HEK293 (cell line): Measurements from ENCODE around the gene EXOC7.
A peak's percentile ranks its signal among the peaks of the same experiment; 100 is the strongest.

Experiments used
- CTCF ChIA-PET: fragments of 350-600 bp; formaldehyde crosslinking; extraction: SDS; loops from one replicate; lab custom pipeline; 2021; ENCODE audit warnings: antibody characterized with exemption; lab: Yijun Ruan, JAX
- POLR2A ChIA-PET: fragments of 300-600 bp; formaldehyde crosslinking; extraction: SDS; loops from one replicate; lab custom pipeline; 2020; ENCODE audit warnings: antibody characterized with exemption, inconsistent platforms; lab: Yijun Ruan, JAX
- H3K27ac ChIP-seq: fragments of 200-500 bp; sonication (Bioruptor generic); 2 replicates; pipeline ENCODE4 v1.5.1; 2014; ENCODE audit warnings: low read depth, low read length, control low read depth, inconsistent platforms; ENCODE audit errors: extremely low read depth
- H3K36me3 ChIP-seq, 2 experiments: fragments of 200-500 bp in 1 of 2; sonication (Bioruptor generic) in 1 of 2; 1 replicate in 1 of 2; 2 replicates in 1 of 2; pipeline ENCODE4 v1.5.1; 2014 to 2017; ENCODE audit warnings: inconsistent platforms in 2 of 2, low read length in 2 of 2; ENCODE audit not compliant: control insufficient read depth in 2 of 2, insufficient read depth in 1 of 2
- H3K4me1 ChIP-seq: fragments of 200-500 bp; sonication (Bioruptor generic); 2 replicates; pipeline ENCODE4 v1.5.1; 2014; ENCODE audit warnings: mild to moderate bottlenecking, low read length, inconsistent platforms; ENCODE audit not compliant: control insufficient read depth, insufficient read depth
- H3K4me3 ChIP-seq: 2 replicates; pipeline ENCODE4 v1.5.1; 2011; ENCODE audit warnings: low read depth, mild to moderate bottlenecking, control low read depth, low read length, moderate library complexity
- H3K9me3 ChIP-seq: fragments of 200-500 bp; sonication (Bioruptor generic); 2 replicates; pipeline ENCODE4 v1.5.1; 2014; ENCODE audit warnings: low read depth, low read length, inconsistent platforms; ENCODE audit not compliant: control insufficient read depth, insufficient read depth
- ELK4 ChIP-seq: IDR thresholded peaks from 2 replicates; pipeline ENCODE4 v1.6.1; 2011; ENCODE audit warnings: mild to moderate bottlenecking, low read depth, low read length, borderline replicate concordance
- GLI2 ChIP-seq: fragments of 450-650 bp; formaldehyde crosslinking; IDR thresholded peaks from 2 replicates; pipeline ENCODE4; 2017; ENCODE audit warnings: missing biosample characterization, missing genetic modification characterization, low read depth, borderline replicate concordance
- KLF1 ChIP-seq: fragments of 450-650 bp; formaldehyde crosslinking; IDR thresholded peaks from 2 replicates; pipeline ENCODE4 v1.5.1; 2016; ENCODE audit warnings: missing biosample characterization, missing genetic modification characterization
- OSR2 ChIP-seq: fragments of 450-650 bp; formaldehyde crosslinking; IDR thresholded peaks from 2 replicates; pipeline ENCODE4 v1.5.1; 2016; ENCODE audit warnings: missing biosample characterization, missing genetic modification characterization
- PRDM2 ChIP-seq: fragments of 450-650 bp; formaldehyde crosslinking; IDR thresholded peaks from 2 replicates; pipeline ENCODE4 v1.5.1; 2016; ENCODE audit warnings: missing biosample characterization, missing genetic modification characterization, borderline replicate concordance
- TRIM28 ChIP-seq: IDR thresholded peaks from 2 replicates; pipeline ENCODE4 v1.6.1; 2011; ENCODE audit warnings: low read length, control low read depth, borderline replicate concordance
- YY2 ChIP-seq: fragments of 450-650 bp; formaldehyde crosslinking; IDR thresholded peaks from 2 replicates; pipeline ENCODE4 v1.5.1; 2016; ENCODE audit warnings: missing biosample characterization, missing genetic modification characterization
- ZFP3 ChIP-seq: fragments of 450-650 bp; formaldehyde crosslinking; IDR thresholded peaks from 2 replicates; pipeline ENCODE4 v1.5.1; 2016; ENCODE audit warnings: low read depth, missing biosample characterization, missing genetic modification characterization
- ZNF112 ChIP-seq: fragments of 450-650 bp; formaldehyde crosslinking; IDR thresholded peaks from 2 replicates; pipeline ENCODE4 v1.5.0; 2017; ENCODE audit warnings: missing biosample characterization, missing genetic modification characterization
- ZNF16 ChIP-seq: fragments of 450-650 bp; formaldehyde crosslinking; IDR thresholded peaks from 2 replicates; pipeline ENCODE4 v1.5.1; 2016; ENCODE audit warnings: low read depth, missing biosample characterization, missing genetic modification characterization
- ZNF239 ChIP-seq: fragments of 450-650 bp; formaldehyde crosslinking; IDR thresholded peaks from 2 replicates; pipeline ENCODE4 v1.5.1; 2016; ENCODE audit warnings: missing biosample characterization, missing genetic modification characterization
- ZNF341 ChIP-seq: fragments of 450-650 bp; formaldehyde crosslinking; IDR thresholded peaks from 2 replicates; pipeline ENCODE4; 2016; ENCODE audit warnings: low read depth, missing biosample characterization, missing genetic modification characterization
- ZNF366 ChIP-seq: fragments of 450-650 bp; formaldehyde crosslinking; conservative IDR thresholded peaks from 2 replicates; pipeline ENCODE4 v1.5.1; 2016; ENCODE audit warnings: missing biosample characterization, missing genetic modification characterization
- ZNF514 ChIP-seq: fragments of 450-650 bp; formaldehyde crosslinking; IDR thresholded peaks from 2 replicates; pipeline ENCODE4 v1.5.1; 2016; ENCODE audit warnings: missing biosample characterization, missing genetic modification characterization
- ZNF600 ChIP-seq: fragments of 450-650 bp; formaldehyde crosslinking; IDR thresholded peaks from 2 replicates; pipeline ENCODE4 v1.5.1; 2016; ENCODE audit warnings: missing biosample characterization, missing genetic modification characterization
- ZNF76 ChIP-seq: fragments of 450-650 bp; formaldehyde crosslinking; IDR thresholded peaks from 2 replicates; pipeline ENCODE4; 2016; ENCODE audit warnings: low read depth, missing biosample characterization, missing genetic modification characterization, borderline replicate concordance
- ZNF785 ChIP-seq: fragments of 450-650 bp; formaldehyde crosslinking; IDR thresholded peaks from 2 replicates; pipeline ENCODE4 v1.5.1; 2016; ENCODE audit warnings: missing biosample characterization, missing genetic modification characterization
- ZSCAN4 ChIP-seq: fragments of 450-650 bp; formaldehyde crosslinking; IDR thresholded peaks from 2 replicates; pipeline ENCODE4 v1.5.1; 2017; ENCODE audit warnings: missing biosample characterization, missing genetic modification characterization

The EXOC7 gene

GRCh38 chr17:76036497-76037261, 66.9 kb downstream of the EXOC7 start (continued):
- TF ChIP-seq ZNF76 (tag by site-specific recombination), result no peak
- no peak for TF ChIP-seq ZNF341

- H3K36me3 ChIP-seq, result peaks cover 12 to 31% of the 10 kb centered on the region in 2 experiments
- no peak for TF ChIP-seq PRDM2 (tag by site-specific recombination)
- TF ChIP-seq ZNF785 (tag by site-specific recombination), result no peak
- TF ChIP-seq KLF1 (tag by site-specific recombination), result peak; percentile 74
- no peak for TF ChIP-seq ZNF239 (tag by site-specific recombination)
- no peak for TF ChIP-seq OSR2 (tag by site-specific recombination)
- no peak overlapping the region for H3K27ac ChIP-seq
- ChIA-PET POLR2A (interaction anchor here (0.6 kb wide), 3 partner anchors 233 to 908 kb away, joined by 3 to 6 read pairs (median 3); no protein-coding TSS in a partner anchor), CTCF (interaction anchor here (0.7 to 3.3 kb wide), 6 partner anchors 13 to 84 kb away, joined by 3 to 24 read pairs (median 3); no protein-coding TSS in a partner anchor)
- H3K9me3 ChIP-seq, result no peaks in the 10 kb centered on the region
- H3K4me3 ChIP-seq, result no peak overlapping the region
- peaks cover 2% of the 10 kb centered on the region; the same call in 1 of the 2 replicates for H3K4me1 ChIP-seq
These were observed 68.9 kb downstream of the EXOC7 start for GRCh38 chr17:76034428-76035350.

GRCh38 chr17:76033139-76033538, 70.4 kb downstream of the EXOC7 start:
- TF ChIP-seq ZNF600 (tag by site-specific recombination) (no peak), TRIM28 (peak; percentile 58; the same call in 1 of the 2 replicates)
- TF ChIP-seq, all 188 proteins: peak for 1
- Histone ChIP-seq H3K4me3 (no peak overlapping the region), H3K9me3 (no peaks in the 10 kb centered on the region), H3K4me1 (peaks cover 10% of the 10 kb centered on the region), H3K27ac (no peak overlapping the region), H3K36me3 (peaks cover 1 to 15% of the 10 kb centered on the region in 2 experiments; a peak in 2 of 3 replicates)
- ChIA-PET POLR2A (interaction anchor here (0.8 kb wide), 2 partner anchors 39 to 92 kb away, joined by 3 read pairs; partner anchors contain the start of gene SRP68), CTCF (interaction anchor here (0.7 to 3.3 kb wide), 3 partner anchors 18 to 29 kb away, joined by 3 to 24 read pairs (median 5); no protein-coding TSS in a partner anchor)

- ChIA-PET CTCF (interaction anchor here (0.7 to 3.3 kb wide), 4 partner anchors 18 to 128 kb away, joined by 3 to 24 read pairs (median 3); no protein-coding TSS in a partner anchor), POLR2A (interaction anchor here (0.8 kb wide), 1 partner anchor 40 kb away, joined by 3 read pairs; the partner anchor contains the start of gene SRP68)
- Histone ChIP-seq H3K4me1 (peaks cover 10% of the 10 kb centered on the region), H3K27ac (no peak overlapping the region), H3K9me3 (no peaks in the 10 kb centered on the region), H3K4me3 (no peak overlapping the region), H3K36me3 (peaks cover 0 to 11% of the 10 kb centered on the region in 2 experiments; a peak in 2 of 3 replicates)
- no peak for TF ChIP-seq YY2 (tag by site-specific recombination)
- TF ChIP-seq ZNF16 (tag by site-specific recombination), result no peak
- TF ChIP-seq OSR2 (tag by site-specific recombination), result no peak
- no peak for TF ChIP-seq ZNF514 (tag by site-specific recombination)
- no peak for TF ChIP-seq ZNF112 (tag by site-specific recombination)
- no peak for TF ChIP-seq ELK4
- TF ChIP-seq ZFP3 (tag by site-specific recombination), result no peak
- no peak for TF ChIP-seq ZNF366 (tag by site-specific recombination)
- TF ChIP-seq ZSCAN4 (tag by site-specific recombination), result no peak
- no peak for TF ChIP-seq GLI2 (tag by site-specific recombination)
These were observed 70.8 kb downstream of the EXOC7 start for GRCh38 chr17:76032780-76033108.
